SK-N-SH treated with all-trans-retinoic acid at 6 μM for 48 hours (cell line): ENCODE measurements around the gene LEP.

Experiments
- BACH2 ChIP-seq: fragments of 250-450 bp; sonication (Bioruptor Pico); IDR thresholded peaks from 2 replicates; pipeline ENCODE4 v1.9.0; 2021; ENCODE audit warnings: mild to moderate bottlenecking, borderline replicate concordance
- CSDC2 ChIP-seq: fragments of 250-450 bp; sonication (Bioruptor Pico); IDR thresholded peaks from 2 replicates; pipeline ENCODE4 v1.5.0; 2020; ENCODE audit warnings: mild to moderate bottlenecking, moderate library complexity
- ZFP3 ChIP-seq: fragments of 250-450 bp; sonication (Bioruptor Pico); IDR thresholded peaks from 2 replicates; pipeline ENCODE4 v1.5.0; 2020; ENCODE audit warnings: mild to moderate bottlenecking, moderate library complexity
- TF ChIP-seq, protein P1 (sequence below): fragments of 250-450 bp; sonication (Bioruptor Pico); IDR thresholded peaks from 2 replicates; pipeline ENCODE4 v1.5.1; 2020; ENCODE audit warnings: low read depth, mild to moderate bottlenecking, moderate library complexity
- TF ChIP-seq, protein P2 (sequence below): fragments of 250-450 bp; sonication (Bioruptor Pico); IDR thresholded peaks from 2 replicates; pipeline ENCODE4 v1.5.1; 2021; ENCODE audit warnings: mild to moderate bottlenecking, moderate library complexity
- TF ChIP-seq, protein P3 (sequence below): fragments of 250-450 bp; sonication (Bioruptor Pico); IDR thresholded peaks from 2 replicates; pipeline ENCODE4 v1.8.0; 2020; ENCODE audit warnings: mild to moderate bottlenecking, moderate library complexity, borderline replicate concordance

DNA sequence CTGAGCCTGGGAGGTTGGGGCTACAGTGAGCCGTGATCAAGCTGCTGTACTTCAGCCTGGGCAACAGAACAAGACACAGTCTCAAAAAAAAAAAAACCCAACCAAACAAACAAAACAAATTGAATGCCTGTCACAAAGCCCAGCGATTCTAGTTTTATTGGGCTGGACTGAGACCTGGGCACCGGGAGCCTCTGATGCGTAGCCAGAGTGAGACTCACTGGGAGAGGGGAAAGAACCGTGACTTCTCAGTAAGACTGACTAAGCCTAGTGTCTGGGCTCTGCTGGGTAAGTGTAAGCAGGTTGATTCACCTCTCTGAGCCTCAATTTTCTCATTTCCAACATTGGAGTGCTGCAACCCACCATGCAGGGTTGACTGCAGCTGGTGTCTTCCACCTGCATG lies 10.1 kb upstream of the LEP start:
- TF ChIP-seq, protein P1, sequence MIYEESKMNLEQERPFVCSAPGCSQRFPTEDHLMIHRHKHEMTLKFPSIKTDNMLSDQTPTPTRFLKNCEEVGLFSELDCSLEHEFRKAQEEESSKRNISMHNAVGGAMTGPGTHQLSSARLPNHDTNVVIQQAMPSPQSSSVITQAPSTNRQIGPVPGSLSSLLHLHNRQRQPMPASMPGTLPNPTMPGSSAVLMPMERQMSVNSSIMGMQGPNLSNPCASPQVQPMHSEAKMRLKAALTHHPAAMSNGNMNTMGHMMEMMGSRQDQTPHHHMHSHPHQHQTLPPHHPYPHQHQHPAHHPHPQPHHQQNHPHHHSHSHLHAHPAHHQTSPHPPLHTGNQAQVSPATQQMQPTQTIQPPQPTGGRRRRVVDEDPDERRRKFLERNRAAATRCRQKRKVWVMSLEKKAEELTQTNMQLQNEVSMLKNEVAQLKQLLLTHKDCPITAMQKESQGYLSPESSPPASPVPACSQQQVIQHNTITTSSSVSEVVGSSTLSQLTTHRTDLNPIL (CRISPR knock-in tag) = no peak
- TF ChIP-seq, protein P2, sequence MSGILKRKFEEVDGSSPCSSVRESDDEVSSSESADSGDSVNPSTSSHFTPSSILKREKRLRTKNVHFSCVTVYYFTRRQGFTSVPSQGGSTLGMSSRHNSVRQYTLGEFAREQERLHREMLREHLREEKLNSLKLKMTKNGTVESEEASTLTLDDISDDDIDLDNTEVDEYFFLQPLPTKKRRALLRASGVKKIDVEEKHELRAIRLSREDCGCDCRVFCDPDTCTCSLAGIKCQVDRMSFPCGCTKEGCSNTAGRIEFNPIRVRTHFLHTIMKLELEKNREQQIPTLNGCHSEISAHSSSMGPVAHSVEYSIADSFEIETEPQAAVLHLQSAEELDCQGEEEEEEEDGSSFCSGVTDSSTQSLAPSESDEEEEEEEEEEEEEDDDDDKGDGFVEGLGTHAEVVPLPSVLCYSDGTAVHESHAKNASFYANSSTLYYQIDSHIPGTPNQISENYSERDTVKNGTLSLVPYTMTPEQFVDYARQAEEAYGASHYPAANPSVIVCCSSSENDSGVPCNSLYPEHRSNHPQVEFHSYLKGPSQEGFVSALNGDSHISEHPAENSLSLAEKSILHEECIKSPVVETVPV (CRISPR knock-in tag) = no peak
- TF ChIP-seq CSDC2 (no peak), BACH2 (no peak), ZFP3 (no peak)
- TF ChIP-seq, protein P3, sequence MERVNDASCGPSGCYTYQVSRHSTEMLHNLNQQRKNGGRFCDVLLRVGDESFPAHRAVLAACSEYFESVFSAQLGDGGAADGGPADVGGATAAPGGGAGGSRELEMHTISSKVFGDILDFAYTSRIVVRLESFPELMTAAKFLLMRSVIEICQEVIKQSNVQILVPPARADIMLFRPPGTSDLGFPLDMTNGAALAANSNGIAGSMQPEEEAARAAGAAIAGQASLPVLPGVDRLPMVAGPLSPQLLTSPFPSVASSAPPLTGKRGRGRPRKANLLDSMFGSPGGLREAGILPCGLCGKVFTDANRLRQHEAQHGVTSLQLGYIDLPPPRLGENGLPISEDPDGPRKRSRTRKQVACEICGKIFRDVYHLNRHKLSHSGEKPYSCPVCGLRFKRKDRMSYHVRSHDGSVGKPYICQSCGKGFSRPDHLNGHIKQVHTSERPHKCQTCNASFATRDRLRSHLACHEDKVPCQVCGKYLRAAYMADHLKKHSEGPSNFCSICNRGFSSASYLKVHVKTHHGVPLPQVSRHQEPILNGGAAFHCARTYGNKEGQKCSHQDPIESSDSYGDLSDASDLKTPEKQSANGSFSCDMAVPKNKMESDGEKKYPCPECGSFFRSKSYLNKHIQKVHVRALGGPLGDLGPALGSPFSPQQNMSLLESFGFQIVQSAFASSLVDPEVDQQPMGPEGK (CRISPR knock-in tag) = no peak
